ENCODE data around the gene GIPR. TPM values are rescaled to one million over a fixed set of nuclear protein-coding genes. Genes with fewer than 3 reads are reported as not detected.
A peak's percentile ranks its signal among the peaks of the same experiment; 100 is the strongest.

The GIPR gene
- total and polyA plus RNA-seq, 2 of the 13 experiments (the other 11 are each of a cell fraction or from before 2014, with no cell fraction given): 0.15 to 1.2 TPM

DNA sequence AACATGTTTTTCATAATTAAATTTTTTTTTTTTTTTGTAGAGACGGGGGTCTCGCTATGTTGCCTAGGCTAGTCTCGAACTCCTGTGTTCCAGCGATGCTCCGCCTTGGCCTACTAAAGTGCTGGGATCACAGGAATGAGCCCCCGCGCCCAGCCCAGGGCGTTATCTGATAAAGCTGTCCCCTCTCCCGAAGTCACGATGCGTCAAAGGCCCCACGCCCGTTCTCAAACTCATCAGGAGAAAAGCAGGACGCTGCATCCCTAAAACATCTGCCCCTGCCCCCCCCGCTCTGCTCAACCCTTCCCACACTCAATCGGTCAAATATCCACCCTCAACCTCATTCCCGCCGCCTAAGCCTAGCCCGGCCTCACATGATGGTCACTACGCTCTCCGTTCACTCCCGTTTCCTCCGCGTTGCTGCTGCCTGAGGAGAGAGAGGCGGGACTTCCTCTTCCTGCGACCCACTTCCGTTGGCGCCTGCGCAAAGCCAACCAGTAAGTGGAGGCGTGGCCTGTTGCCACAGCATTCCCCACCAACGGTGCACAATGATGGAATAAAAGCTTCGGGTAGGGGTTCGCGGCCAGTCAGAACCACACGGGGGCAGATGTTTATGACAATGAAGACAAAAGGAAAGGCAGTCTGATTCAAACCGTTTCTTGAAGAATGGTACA, 23.6 kb downstream of the GIPR start, which contains the start of gene SNRPD2 (continued):
- no peak for TF ChIP-seq STAT5B (CRISPR knock-in tag; IDR thresholded peaks at IDR 0.05)
- no peak for TF ChIP-seq ZNF3 (CRISPR knock-in tag; IDR thresholded peaks at IDR 0.05)
- TF ChIP-seq HNRNPK (IDR thresholded peaks at IDR 0.05; ENCODE audit: low read depth, low read length, poor library complexity, severe bottlenecking): no peak
- 0 out of 2 replicates have a peak, but pooled peaks have one; percentile 50 for TF ChIP-seq GFI1 (CRISPR knock-in tag; IDR thresholded peaks at IDR 0.05; ENCODE audit: borderline replicate concordance)
- 0 out of 2 replicates have a peak, but pooled peaks have one; percentile 49 for TF ChIP-seq SRY (CRISPR knock-in tag; IDR thresholded peaks at IDR 0.05)
- TF ChIP-seq, protein P1, sequence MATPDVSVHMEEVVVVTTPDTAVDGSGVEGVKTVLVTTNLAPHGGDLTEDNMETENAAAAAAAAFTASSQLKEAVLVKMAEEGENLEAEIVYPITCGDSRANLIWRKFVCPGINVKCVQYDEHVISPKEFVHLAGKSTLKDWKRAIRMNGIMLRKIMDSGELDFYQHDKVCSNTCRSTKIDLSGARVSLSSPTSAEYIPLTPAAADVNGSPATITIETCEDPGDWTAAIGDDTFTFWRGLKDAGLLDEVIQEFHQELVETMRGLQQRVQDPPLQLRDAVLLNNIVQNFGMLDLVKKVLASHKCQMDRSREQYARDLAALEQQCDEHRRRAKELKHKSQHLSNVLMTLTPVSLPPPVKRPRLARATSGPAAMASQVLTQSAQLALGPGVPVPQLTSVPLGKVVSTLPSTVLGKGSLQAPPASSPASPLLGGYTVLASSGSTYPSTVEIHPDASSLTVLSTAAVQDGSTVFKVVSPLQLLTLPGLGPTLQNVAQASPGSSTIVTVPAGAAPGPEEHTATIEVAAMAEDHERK (CRISPR knock-in tag; IDR thresholded peaks at IDR 0.05; ENCODE audit: low read depth): 0 out of 2 replicates have a peak, but pooled peaks have one; percentile 24
- no peak for TF ChIP-seq NKX3-1 (CRISPR knock-in tag; IDR thresholded peaks at IDR 0.05)
- TF ChIP-seq, protein P2, sequence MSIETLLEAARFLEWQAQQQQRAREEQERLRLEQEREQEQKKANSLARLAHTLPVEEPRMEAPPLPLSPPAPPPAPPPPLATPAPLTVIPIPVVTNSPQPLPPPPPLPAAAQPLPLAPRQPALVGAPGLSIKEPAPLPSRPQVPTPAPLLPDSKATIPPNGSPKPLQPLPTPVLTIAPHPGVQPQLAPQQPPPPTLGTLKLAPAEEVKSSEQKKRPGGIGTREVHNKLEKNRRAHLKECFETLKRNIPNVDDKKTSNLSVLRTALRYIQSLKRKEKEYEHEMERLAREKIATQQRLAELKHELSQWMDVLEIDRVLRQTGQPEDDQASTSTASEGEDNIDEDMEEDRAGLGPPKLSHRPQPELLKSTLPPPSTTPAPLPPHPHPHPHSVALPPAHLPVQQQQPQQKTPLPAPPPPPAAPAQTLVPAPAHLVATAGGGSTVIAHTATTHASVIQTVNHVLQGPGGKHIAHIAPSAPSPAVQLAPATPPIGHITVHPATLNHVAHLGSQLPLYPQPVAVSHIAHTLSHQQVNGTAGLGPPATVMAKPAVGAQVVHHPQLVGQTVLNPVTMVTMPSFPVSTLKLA (IDR thresholded peaks at IDR 0.05): peak; percentile 41; the same call in 1 of the 2 replicates
- no peak for TF ChIP-seq CHCHD3 (CRISPR knock-in tag; IDR thresholded peaks at IDR 0.05)
- TF ChIP-seq ZNF761 (CRISPR knock-in tag; conservative IDR thresholded peaks at IDR 0.05): peak; percentile 55; the same call in 1 of the 2 replicates
- no peak for TF ChIP-seq ZNF30 (CRISPR knock-in tag; IDR thresholded peaks at IDR 0.05)
- peak; percentile 33; the same call in 1 of the 2 replicates for TF ChIP-seq NR2C2 (CRISPR knock-in tag; IDR thresholded peaks at IDR 0.05; ENCODE audit: borderline replicate concordance)
- TF ChIP-seq, protein P3, sequence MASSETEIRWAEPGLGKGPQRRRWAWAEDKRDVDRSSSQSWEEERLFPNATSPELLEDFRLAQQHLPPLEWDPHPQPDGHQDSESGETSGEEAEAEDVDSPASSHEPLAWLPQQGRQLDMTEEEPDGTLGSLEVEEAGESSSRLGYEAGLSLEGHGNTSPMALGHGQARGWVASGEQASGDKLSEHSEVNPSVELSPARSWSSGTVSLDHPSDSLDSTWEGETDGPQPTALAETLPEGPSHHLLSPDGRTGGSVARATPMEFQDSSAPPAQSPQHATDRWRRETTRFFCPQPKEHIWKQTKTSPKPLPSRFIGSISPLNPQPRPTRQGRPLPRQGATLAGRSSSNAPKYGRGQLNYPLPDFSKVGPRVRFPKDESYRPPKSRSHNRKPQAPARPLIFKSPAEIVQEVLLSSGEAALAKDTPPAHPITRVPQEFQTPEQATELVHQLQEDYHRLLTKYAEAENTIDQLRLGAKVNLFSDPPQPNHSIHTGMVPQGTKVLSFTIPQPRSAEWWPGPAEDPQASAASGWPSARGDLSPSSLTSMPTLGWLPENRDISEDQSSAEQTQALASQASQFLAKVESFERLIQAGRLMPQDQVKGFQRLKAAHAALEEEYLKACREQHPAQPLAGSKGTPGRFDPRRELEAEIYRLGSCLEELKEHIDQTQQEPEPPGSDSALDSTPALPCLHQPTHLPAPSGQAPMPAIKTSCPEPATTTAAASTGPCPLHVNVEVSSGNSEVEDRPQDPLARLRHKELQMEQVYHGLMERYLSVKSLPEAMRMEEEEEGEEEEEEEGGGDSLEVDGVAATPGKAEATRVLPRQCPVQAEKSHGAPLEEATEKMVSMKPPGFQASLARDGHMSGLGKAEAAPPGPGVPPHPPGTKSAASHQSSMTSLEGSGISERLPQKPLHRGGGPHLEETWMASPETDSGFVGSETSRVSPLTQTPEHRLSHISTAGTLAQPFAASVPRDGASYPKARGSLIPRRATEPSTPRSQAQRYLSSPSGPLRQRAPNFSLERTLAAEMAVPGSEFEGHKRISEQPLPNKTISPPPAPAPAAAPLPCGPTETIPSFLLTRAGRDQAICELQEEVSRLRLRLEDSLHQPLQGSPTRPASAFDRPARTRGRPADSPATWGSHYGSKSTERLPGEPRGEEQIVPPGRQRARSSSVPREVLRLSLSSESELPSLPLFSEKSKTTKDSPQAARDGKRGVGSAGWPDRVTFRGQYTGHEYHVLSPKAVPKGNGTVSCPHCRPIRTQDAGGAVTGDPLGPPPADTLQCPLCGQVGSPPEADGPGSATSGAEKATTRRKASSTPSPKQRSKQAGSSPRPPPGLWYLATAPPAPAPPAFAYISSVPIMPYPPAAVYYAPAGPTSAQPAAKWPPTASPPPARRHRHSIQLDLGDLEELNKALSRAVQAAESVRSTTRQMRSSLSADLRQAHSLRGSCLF (CRISPR knock-in tag; IDR thresholded peaks at IDR 0.05; ENCODE audit: borderline replicate concordance): no peak
- peak; percentile 86; the same call in 1 of the 2 replicates for TF ChIP-seq ZFP36L1 (CRISPR knock-in tag; IDR thresholded peaks at IDR 0.05)
- peak; percentile 51; the same call in 1 of the 2 replicates for TF ChIP-seq RBFOX2 (IDR thresholded peaks at IDR 0.05; ENCODE audit: low read depth, low read length)
- peak; percentile 59; the same call in 1 of the 2 replicates for TF ChIP-seq KMT2A (CRISPR knock-in tag; IDR thresholded peaks at IDR 0.05)
- peak; percentile 94 to 95 for TF ChIP-seq POLR2A (IDR thresholded peaks at IDR 0.05; ENCODE audit: insufficient read depth in 1 of 2, low read depth in 2 of 2, low read length in 2 of 2)
- no peak for TF ChIP-seq ZNF263 (CRISPR knock-in tag; IDR thresholded peaks at IDR 0.05)
- peak; percentile 54 for TF ChIP-seq IKZF4 (CRISPR knock-in tag; IDR thresholded peaks at IDR 0.05; ENCODE audit: borderline replicate concordance, low read depth, not compliant biosample characterization)
- peak; percentile 80; the same call in 1 of the 2 replicates for TF ChIP-seq MYNN (CRISPR knock-in tag; IDR thresholded peaks at IDR 0.05; ENCODE audit: low read depth)
- TF ChIP-seq RFX1 (IDR thresholded peaks at IDR 0.05): peak; percentile 72; the same call in 1 of the 2 replicates
- TF ChIP-seq SAP130 (CRISPR knock-in tag; IDR thresholded peaks at IDR 0.05; ENCODE audit: low read depth): peak; percentile 90
- peak; percentile 88 for TF ChIP-seq SP2 (CRISPR knock-in tag; IDR thresholded peaks at IDR 0.05)
